H1 (cell line): ENCODE results near the gene INTS7. TPM values are rescaled to one million over a fixed set of nuclear protein-coding genes. Genes with fewer than 3 reads are reported as not detected.

ENCODE experiments used
- CTCF ChIA-PET: fragments of 300-600 bp; sonication (Branson Sonifier 250); formaldehyde crosslinking; loops from one replicate; lab custom pipeline; 2021; ENCODE audit not compliant: partially characterized antibody; lab: Charles Lee
- POLR2A ChIA-PET: fragments of 300-600 bp; sonication (Branson Sonifier 250); formaldehyde crosslinking; loops from one replicate; lab custom pipeline; 2021; ENCODE audit warnings: inconsistent platforms; ENCODE audit not compliant: partially characterized antibody; lab: Charles Lee
- DNase-seq, 2 experiments: peaks; one replicate each; pipeline versions ENCODE4 v3.0.0 to v3.0.0-alpha.2; 2010 to 2022; ENCODE audit warnings: low spot score in 2 of 2, low read depth in 1 of 2, mixed read lengths in 1 of 2
- FAIRE-seq: peaks from 2 replicates; lab custom pipeline; 2011; peaks lifted over from hg19 to GRCh38; lab: Jason Lieb, UNC
- H2AFZ ChIP-seq: 2 replicates; pipeline ENCODE4 v1.8.1; 2012; ENCODE audit warnings: low read length, inconsistent platforms
- H2AK5ac ChIP-seq: 2 replicates; pipeline ENCODE4 v1.6.1; 2013; ENCODE audit warnings: low read depth, low read length
- H2BK120ac ChIP-seq: replicated peaks from 2 replicates; pipeline ENCODE3; 2013; ENCODE audit warnings: low read depth, low read length, inconsistent platforms
- H2BK12ac ChIP-seq: 2 replicates; pipeline ENCODE4 v1.6.1; 2013; ENCODE audit warnings: low read depth, low read length
- H2BK15ac ChIP-seq: 2 replicates; pipeline ENCODE4 v1.6.1; 2013; ENCODE audit warnings: low read length
- H2BK20ac ChIP-seq: 2 replicates; pipeline ENCODE4 v1.6.1; 2013; ENCODE audit warnings: low read length
- H2BK5ac ChIP-seq: 2 replicates; pipeline ENCODE4 v1.6.1; 2013; ENCODE audit warnings: low read depth, low read length
- H3K14ac ChIP-seq: 2 replicates; pipeline ENCODE4 v1.6.1; 2013; ENCODE audit warnings: inconsistent platforms; ENCODE audit not compliant: insufficient read length
- H3K18ac ChIP-seq: 2 replicates; pipeline ENCODE4 v1.6.1; 2013; ENCODE audit warnings: low read length; ENCODE audit errors: extremely low read depth
- H3K23ac ChIP-seq: 2 replicates; pipeline ENCODE4 v1.6.1; 2013; ENCODE audit warnings: inconsistent platforms; ENCODE audit not compliant: insufficient read length
- H3K23me2 ChIP-seq: 2 replicates; pipeline ENCODE4 v1.6.1; 2013; ENCODE audit warnings: low read depth, low read length
- H3K27ac ChIP-seq: 2 replicates; pipeline ENCODE4 v1.6.1; 2011; ENCODE audit warnings: low read depth, low read length, inconsistent platforms
- H3K27me3 ChIP-seq, 4 experiments: replicated peaks in 1 of 4; 1 replicate in 1 of 4; 2 replicates in 3 of 4; pipeline versions ENCODE4 v1.6.1 to v1.8.1; 2011 to 2013; ENCODE audit warnings: low read length in 3 of 4, mild to moderate bottlenecking in 3 of 4, inconsistent platforms in 2 of 4, mixed read lengths in 2 of 4, moderate library complexity in 1 of 4; ENCODE audit not compliant: control insufficient read depth in 3 of 4, insufficient read depth in 3 of 4; ENCODE audit errors: extremely low read depth in 1 of 4
- H3K36me3 ChIP-seq, 4 experiments: 2 replicates each; pipeline versions ENCODE4 v1.6.1 to v1.8.1; 2011 to 2013; ENCODE audit warnings: mild to moderate bottlenecking in 4 of 4, low read length in 3 of 4, moderate library complexity in 2 of 4, control low read depth in 1 of 4, inconsistent platforms in 1 of 4; ENCODE audit not compliant: insufficient read depth in 4 of 4, control insufficient read depth in 2 of 4
- H3K4ac ChIP-seq: replicated peaks from 2 replicates; pipeline ENCODE3; 2013; ENCODE audit warnings: low read length, low read depth, mixed read lengths, inconsistent platforms; ENCODE audit not compliant: insufficient read length
- H3K4me1 ChIP-seq, 4 experiments: replicated peaks in 1 of 4; 1 replicate in 1 of 4; 2 replicates in 3 of 4; pipeline versions ENCODE4 v1.6.1 to v1.8.1; 2011 to 2013; ENCODE audit warnings: low read length in 3 of 4, inconsistent platforms in 2 of 4, mixed read lengths in 1 of 4; ENCODE audit not compliant: insufficient read depth in 4 of 4, control insufficient read depth in 3 of 4
- H3K4me2 ChIP-seq, 2 experiments: 2 replicates each; pipeline versions ENCODE4 v1.6.1 to v1.8.1; 2011 to 2013; ENCODE audit warnings: low read depth in 2 of 2, low read length in 2 of 2, control low read depth in 1 of 2, inconsistent platforms in 1 of 2, mild to moderate bottlenecking in 1 of 2; ENCODE audit not compliant: insufficient read depth in 1 of 2
- H3K4me3 ChIP-seq, 4 experiments: fragments of 200-600, 300-600 bp in 1 of 4; sonication (generic), shearing (Covaris generic), sonication (Bioruptor Twin) in 1 of 4; 2 replicates each; pipeline versions ENCODE4 v1.5.1 to v1.8.1; 2011 to 2016; ENCODE audit warnings: low read length in 4 of 4, low read depth in 3 of 4, control low read depth in 2 of 4, inconsistent platforms in 2 of 4, mild to moderate bottlenecking in 2 of 4, mixed read lengths in 1 of 4, moderate library complexity in 1 of 4; ENCODE audit not compliant: insufficient read depth in 2 of 4; ENCODE audit errors: extremely low read depth in 1 of 4
- H3K56ac ChIP-seq: replicated peaks from 2 replicates; pipeline ENCODE3; 2013; ENCODE audit warnings: low read depth, mild to moderate bottlenecking, mixed read lengths, low read length, inconsistent platforms; ENCODE audit not compliant: insufficient read length
- H3K79me1 ChIP-seq: 2 replicates; pipeline ENCODE4 v1.6.1; 2013; ENCODE audit warnings: low read depth, low read length, control low read depth
- H3K79me2 ChIP-seq, 2 experiments: 2 replicates each; pipeline versions ENCODE4 v1.6.1 to v1.8.1; 2012 to 2013; ENCODE audit warnings: low read length in 2 of 2, mild to moderate bottlenecking in 2 of 2, inconsistent platforms in 1 of 2; ENCODE audit not compliant: insufficient read depth in 2 of 2, control insufficient read depth in 1 of 2
- H3K9ac ChIP-seq, 4 experiments: replicated peaks in 1 of 4; 1 replicate in 1 of 4; 2 replicates in 3 of 4; pipeline versions ENCODE4 v1.6.1 to v1.8.1; 2011 to 2013; ENCODE audit warnings: low read depth in 3 of 4, low read length in 3 of 4, control low read depth in 2 of 4, mild to moderate bottlenecking in 2 of 4, moderate library complexity in 2 of 4, inconsistent platforms in 1 of 4; ENCODE audit errors: extremely low read depth in 1 of 4
- H3K9me3 ChIP-seq, 2 experiments: 2 replicates each; pipeline versions ENCODE4 v1.6.1 to v1.8.1; 2012 to 2013; ENCODE audit warnings: mild to moderate bottlenecking in 2 of 2, moderate library complexity in 2 of 2, control low read depth in 1 of 2, inconsistent platforms in 1 of 2, low read depth in 1 of 2, low read length in 1 of 2, mixed read lengths in 1 of 2; ENCODE audit not compliant: insufficient read depth in 2 of 2
- H4K20me1 ChIP-seq, 2 experiments: replicated peaks in 1 of 2; 2 replicates each; pipeline versions ENCODE3 to v1.8.1; 2011 to 2013; ENCODE audit warnings: inconsistent platforms in 2 of 2, low read length in 2 of 2, mild to moderate bottlenecking in 1 of 2; ENCODE audit not compliant: insufficient read depth in 2 of 2, control insufficient read depth in 1 of 2
- H4K5ac ChIP-seq: 2 replicates; pipeline ENCODE4 v1.6.1; 2013; ENCODE audit warnings: low read length, low read depth, mixed read lengths, inconsistent platforms; ENCODE audit not compliant: insufficient read length
- H4K8ac ChIP-seq: 2 replicates; pipeline ENCODE4 v1.8.0; 2013; ENCODE audit warnings: mild to moderate bottlenecking, moderate library complexity, low read length, inconsistent platforms; ENCODE audit not compliant: insufficient read depth; ENCODE audit errors: extremely low read depth
- H4K91ac ChIP-seq: replicated peaks from 2 replicates; pipeline ENCODE3; 2013; ENCODE audit warnings: low read length, mixed read lengths, inconsistent platforms; ENCODE audit not compliant: insufficient read length
- ATF3 ChIP-seq: IDR thresholded peaks from 2 replicates; pipeline ENCODE4 v1.6.1; 2011; ENCODE audit warnings: low read depth, mild to moderate bottlenecking, low read length; ENCODE audit not compliant: insufficient read depth
- BCL11A ChIP-seq, 2 experiments: IDR thresholded peaks; one replicate each; pipeline ENCODE4 v1.6.1; 2011; ENCODE audit warnings: low read depth in 2 of 2, low read length in 2 of 2, mild to moderate bottlenecking in 2 of 2
- CBX8 ChIP-seq: fragments of 300-800, 300-1000 bp; sonication (generic); IDR thresholded peaks from 2 replicates; pipeline ENCODE4 v1.7.1; 2016; ENCODE audit warnings: low read depth, low read length, borderline replicate concordance
- CEBPB ChIP-seq: IDR thresholded peaks from 2 replicates; pipeline ENCODE4 v1.6.1; 2012; ENCODE audit warnings: low read depth, low read length
- CREB1 ChIP-seq: IDR thresholded peaks from 2 replicates; pipeline ENCODE4 v1.6.1; 2012; ENCODE audit warnings: inconsistent platforms
- EP300 ChIP-seq, 2 experiments: IDR thresholded peaks; 1 replicate in 1 of 2; 2 replicates in 1 of 2; pipeline ENCODE4 v1.6.1; 2011 to 2012; ENCODE audit warnings: low read depth in 2 of 2, low read length in 2 of 2, mild to moderate bottlenecking in 2 of 2, borderline replicate concordance in 1 of 2, inconsistent platforms in 1 of 2, moderate library complexity in 1 of 2
- KDM1A ChIP-seq: fragments of 200-600, 300-600 bp; sonication (generic); IDR thresholded peaks from 2 replicates; pipeline ENCODE4 v1.7.1; 2016; ENCODE audit warnings: mild to moderate bottlenecking, low read length, borderline replicate concordance
- NANOG ChIP-seq: IDR thresholded peaks from 2 replicates; pipeline ENCODE4 v1.6.1; 2011; ENCODE audit warnings: low read length, low read depth, mild to moderate bottlenecking, inconsistent platforms; ENCODE audit not compliant: insufficient read depth, poor library complexity, severe bottlenecking
- NRF1 ChIP-seq: IDR thresholded peaks from 2 replicates; pipeline ENCODE4 v1.6.1; 2011; ENCODE audit warnings: mild to moderate bottlenecking, low read depth, low read length, improper control_type of control experiment
- SP2 ChIP-seq: IDR thresholded peaks from 2 replicates; pipeline ENCODE4 v1.6.1; 2012; ENCODE audit warnings: mild to moderate bottlenecking, low read length, inconsistent platforms
- TAF7 ChIP-seq: optimal IDR thresholded peaks from 2 replicates; pipeline ENCODE3; 2011; ENCODE audit warnings: low read depth, mild to moderate bottlenecking, inconsistent platforms, low read length, moderate library complexity, borderline replicate concordance
- TCF12 ChIP-seq: IDR thresholded peaks from 2 replicates; pipeline ENCODE4 v1.6.1; 2011; ENCODE audit warnings: low read depth, mild to moderate bottlenecking, low read length
- WGBS, 2 experiments: shearing (Covaris generic) in 1 of 2; methylation state at CpG; one replicate each; pipeline versions ENCODE4 v1.1.6 to v1.1.7; 2013 to 2015; ENCODE audit warnings: low lambda C conversion rate in 2 of 2, mixed read lengths in 2 of 2, inconsistent platforms in 1 of 2, low coverage in 1 of 2, missing lambda C conversion rate in 1 of 2; ENCODE audit not compliant: insufficient replicate concordance in 2 of 2, insufficient coverage in 1 of 2, insufficient read length in 1 of 2; ENCODE audit errors: extremely low coverage in 1 of 2, missing lambda C conversion rate in 1 of 2; 5-methylcytosine and 5-hydroxymethylcytosine counted together
- polyA plus RNA-seq, 7 experiments: library from polyadenylated mRNA; depleted of rRNA in 3 of 7; stranded (reverse) in 5 of 7; unstranded in 2 of 7; fragments of >200 nt in 5 of 7; fragments of 200-250 nt in 2 of 7; gene quantifications; 1 replicate in 5 of 7; 2 replicates in 1 of 7; 4 replicates in 1 of 7; pipeline versions ENCODE4 v1.2.1 to v1.2.3, GENCODE V29; 2011 to 2013; ENCODE audit warnings: missing spikeins in 2 of 7, mixed read lengths in 2 of 7
- total RNA-seq: library from RNA; stranded (reverse); fragmentation: NEBNext Ultra II Directional; extraction: Animal tissue kit (Norgen Biotek cat#: 25700); gene quantifications from 2 replicates; pipeline ENCODE4 v1.2.1, GENCODE V29; 2021

INTS7 gene
- total and polyA plus RNA-seq, 2 of the 8 experiments (the other 6 are each of a cell fraction or from before 2014, with no cell fraction given) = 15.2 to 22.4 TPM

DNA sequence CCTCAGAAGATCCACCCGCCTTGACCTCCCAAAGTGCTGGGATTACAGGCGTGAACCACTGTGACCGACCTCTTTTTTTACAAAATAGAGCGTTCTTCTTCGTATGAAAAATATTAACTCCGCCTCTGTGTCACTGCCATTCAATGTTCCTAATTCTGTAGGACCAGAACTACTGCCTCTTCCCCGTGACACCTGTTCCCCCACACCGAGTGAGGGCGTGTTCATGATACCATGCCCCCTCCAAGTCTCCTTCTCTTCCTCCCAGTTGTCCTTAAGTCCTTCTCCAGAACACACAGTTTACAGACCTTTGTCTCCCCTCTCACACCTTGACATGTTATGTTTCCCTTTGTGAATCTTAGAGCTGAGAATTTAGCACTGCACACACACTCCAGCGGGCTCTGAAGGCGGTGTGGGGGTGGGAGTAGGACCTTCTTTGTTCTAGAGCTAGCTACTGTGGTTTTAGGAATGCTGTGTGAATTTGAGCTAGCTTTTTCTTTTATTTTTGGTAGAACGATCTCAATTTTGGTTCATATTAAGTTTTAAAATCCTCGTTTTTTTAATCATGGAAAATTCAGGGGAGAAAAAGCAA lies 122.4 kb downstream of the INTS7 start:
- FAIRE-seq (no peak), DNase-seq (no peak)
- Histone ChIP-seq H4K5ac (no peak overlapping the region), H3K9ac (no peak overlapping the region), H4K91ac (no peak overlapping the region), H3K4me2 (no peak overlapping the region), H2BK12ac (no peak overlapping the region), H3K79me1 (no peaks in the 10 kb centered on the region), H3K4me3 (no peak overlapping the region), H3K18ac (no peak overlapping the region), H3K14ac (no peak overlapping the region), H2BK5ac (no peak overlapping the region), H3K79me2 (no peaks in the 10 kb centered on the region), H3K23me2 (no peaks in the 10 kb centered on the region), H3K56ac (no peak overlapping the region), H3K23ac (no peak overlapping the region), H3K27me3 (no peaks in the 10 kb centered on the region), H2AK5ac (no peak overlapping the region), H4K8ac (no peak overlapping the region), H3K4ac (no peak overlapping the region), H3K27ac (no peak overlapping the region), H3K9me3 (peaks cover 0 to 6% of the 10 kb centered on the region in 2 experiments; a peak in 2 of 4 replicates), H2BK120ac (no peak overlapping the region), H2BK15ac (no peak overlapping the region), H3K36me3 (no peaks in the 10 kb centered on the region), H2BK20ac (no peak overlapping the region), H2AFZ (no peak overlapping the region)
- POLR2A ChIA-PET = no interaction called here
- CTCF ChIA-PET = interaction anchor here (0.6 to 1.4 kb wide), 4 partner anchors 11 to 159 kb away, joined by 3 read pairs; no protein-coding TSS in a partner anchor
- TF ChIP-seq CEBPB = no peak
- TF ChIP-seq NRF1 = no peak
- no peak for TF ChIP-seq NANOG
- no peak for TF ChIP-seq BCL11A (IDR thresholded peaks at IDR 0.05; ENCODE audit: low read depth in 2 of 2, low read length in 2 of 2)
- no peak for TF ChIP-seq CREB1
- no peak for TF ChIP-seq TAF7
- no peak for TF ChIP-seq TCF12
- TF ChIP-seq SP2 = no peak
- TF ChIP-seq CBX8 = no peak
- no peak for TF ChIP-seq KDM1A
- TF ChIP-seq ATF3 = no peak
- TF ChIP-seq EP300 (IDR thresholded peaks at IDR 0.05; ENCODE audit: borderline replicate concordance in 1 of 2, low read depth in 2 of 2, low read length in 2 of 2) = no peak
- TF ChIP-seq, all 59 proteins: peak for 0
- Histone ChIP-seq H3K4me1 (no peaks in the 10 kb centered on the region), H4K20me1 (no peaks in the 10 kb centered on the region)
- WGBS, 2 experiments = 91% methylated on average over 13 of the region's 13 CpGs; no CpG with 5 or more reads in 1 of the 2 experiments
